Activated T-cell treated with anti-CD3 and anti-CD28 coated beads, Interleukin-2, amount 50 U/mL, for 4 hours (primary cell): ENCODE results near the gene RAB6D. TPM values are rescaled to one million over a fixed set of nuclear protein-coding genes. Genes with fewer than 3 reads are reported as not detected.
"Not testable (repeated sequence)": the region's sequence is repeated elsewhere in the genome, so short reads cannot be mapped to it uniquely, and the experiment has no call there.

Experiments used
- ATAC-seq, 2 donors: fragments of 200-7000 bp; cut with Tn5 transposase; one replicate each; pipeline ENCODE4 v1.10.0; 2021
- DNase-seq: peaks from one replicate; pipeline ENCODE4 v3.0.0-alpha.2; 2020
- H3K27me3 Mint-ChIP-seq: one replicate; pipeline ENCODE4 v1.8.0; 2021; ENCODE audit warnings: low read depth, mixed read lengths
- H3K36me3 Mint-ChIP-seq: one replicate; pipeline ENCODE4 v1.8.0; 2022; ENCODE audit warnings: mixed read lengths; ENCODE audit not compliant: insufficient read depth
- H3K4me1 Mint-ChIP-seq: one replicate; pipeline ENCODE4 v1.8.0; 2021; ENCODE audit warnings: low read depth, mixed read lengths
- H3K4me3 Mint-ChIP-seq: one replicate; pipeline ENCODE4 v1.8.0; 2021; ENCODE audit warnings: mild to moderate bottlenecking, moderate library complexity, mixed read lengths
- H3K9me3 Mint-ChIP-seq: one replicate; pipeline ENCODE4 v1.8.0; 2021; ENCODE audit warnings: mixed read lengths
- total RNA-seq, 3 donors: library from RNA; stranded (reverse); gene quantifications; one replicate each; pipeline ENCODE4 v1.2.1, GENCODE V29; 2021

Gene RAB6D
- under 1 TPM in 1 of 3 donors, not detected in 2; 0.05 TPM for total RNA-seq

GRCh38 chr2:131363703-131364186, at the start of gene RAB6D:
Gene RAB6D (minus strand): TSS chr2:131364168. CDS start chr2:131363720, 448 bp downstream.
- not testable (repeated sequence) for H3K9me3 Mint-ChIP-seq, H3K4me1 Mint-ChIP-seq, H3K36me3 Mint-ChIP-seq, DNase-seq
- Mint-ChIP-seq H3K27me3 (peaks cover 39% of the 10 kb centered on the region), H3K4me3 (peak within 1 kb of the TSS; percentile 35)
- peak; percentile 41 to 60 for ATAC-seq

DNA sequence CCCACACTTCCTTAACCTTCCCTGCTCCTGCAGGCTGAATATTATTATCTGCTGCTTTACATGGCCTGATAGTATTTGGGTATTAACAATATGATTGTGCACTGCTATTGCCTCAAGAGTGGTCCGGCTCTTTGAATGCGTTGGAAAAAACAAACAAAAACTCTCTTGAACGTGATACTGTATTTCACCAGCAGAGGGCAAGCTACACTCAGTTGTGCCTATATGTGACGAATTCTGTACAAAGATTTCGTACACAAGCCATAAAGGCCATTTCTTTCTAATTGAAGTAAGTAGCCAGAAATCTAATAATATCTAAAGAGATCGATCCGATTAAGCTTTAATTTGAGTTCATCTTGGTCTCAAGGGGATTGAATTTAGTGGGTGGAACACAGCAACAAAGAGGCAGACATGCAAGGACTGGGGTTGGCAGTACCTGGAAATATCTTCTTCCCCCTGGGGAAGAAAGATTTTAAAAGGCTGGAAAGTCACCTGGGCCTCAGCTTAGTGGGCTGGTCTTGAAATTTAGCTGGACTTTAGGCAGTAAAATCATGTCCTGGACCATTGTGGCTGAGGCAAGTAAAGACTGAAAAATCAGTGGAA, 49.3 kb upstream of the RAB6D start:
- ATAC-seq: no peak
- no peaks in the 10 kb centered on the region for H3K9me3 Mint-ChIP-seq
- no peak overlapping the region for H3K4me3 Mint-ChIP-seq
- H3K36me3 Mint-ChIP-seq: no peaks in the 10 kb centered on the region
- H3K27me3 Mint-ChIP-seq: peaks cover 34% of the 10 kb centered on the region
- no peak for DNase-seq
- no peaks in the 10 kb centered on the region for H3K4me1 Mint-ChIP-seq

DNA sequence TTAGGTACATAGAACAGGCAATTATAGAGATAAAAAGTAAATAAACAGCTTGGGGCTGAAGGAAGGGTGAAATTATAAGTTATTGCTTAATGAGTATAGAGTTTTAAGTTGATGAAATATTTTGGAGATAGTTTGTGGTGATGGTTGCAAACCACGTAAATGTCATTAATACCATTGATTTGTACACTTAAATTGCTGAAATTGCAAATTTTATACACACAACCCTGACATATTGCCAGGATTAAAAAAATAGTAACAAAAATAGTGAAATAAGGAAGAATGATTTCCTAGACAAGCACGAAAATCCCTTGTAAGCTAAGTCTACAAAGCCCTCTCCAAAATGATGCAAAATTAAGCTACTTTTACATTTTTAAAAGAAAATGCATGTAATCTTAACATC, 46.2 kb upstream of the RAB6D start:
- Mint-ChIP-seq H3K27me3 (peaks cover 38% of the 10 kb centered on the region), H3K36me3 (no peaks in the 10 kb centered on the region), H3K4me3 (no peak overlapping the region), H3K4me1 (no peaks in the 10 kb centered on the region), H3K9me3 (no peaks in the 10 kb centered on the region)
- ATAC-seq: no peak
- no peak for DNase-seq

DNA sequence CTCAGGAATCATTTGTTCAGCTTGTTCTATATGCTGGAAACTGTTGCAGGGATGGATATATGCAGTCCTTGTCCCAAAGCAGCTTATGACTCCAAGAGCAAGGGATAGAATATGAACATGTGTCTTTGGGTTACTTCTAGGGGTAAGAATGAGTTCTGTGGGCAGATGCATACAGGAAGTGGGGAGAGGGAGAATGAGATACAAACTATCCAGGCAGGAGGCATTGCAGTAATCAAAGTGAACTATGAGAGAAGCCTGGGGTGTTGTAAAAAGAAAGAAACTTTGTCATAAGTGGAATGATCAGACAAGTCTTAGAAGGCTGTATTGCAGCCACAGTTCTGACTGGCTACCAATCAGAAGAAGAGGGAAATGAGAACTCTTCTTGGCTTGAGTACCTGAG, 44.8 kb upstream of the RAB6D start:
- Mint-ChIP-seq H3K27me3 (peaks cover 46% of the 10 kb centered on the region), H3K36me3 (no peaks in the 10 kb centered on the region), H3K9me3 (no peaks in the 10 kb centered on the region), H3K4me1 (no peaks in the 10 kb centered on the region), H3K4me3 (no peak overlapping the region)
- ATAC-seq (no peak), DNase-seq (no peak)

GRCh38 chr2:131408207-131408606, 44.2 kb upstream of the RAB6D start:
- no peak overlapping the region for H3K4me3 Mint-ChIP-seq

DNA sequence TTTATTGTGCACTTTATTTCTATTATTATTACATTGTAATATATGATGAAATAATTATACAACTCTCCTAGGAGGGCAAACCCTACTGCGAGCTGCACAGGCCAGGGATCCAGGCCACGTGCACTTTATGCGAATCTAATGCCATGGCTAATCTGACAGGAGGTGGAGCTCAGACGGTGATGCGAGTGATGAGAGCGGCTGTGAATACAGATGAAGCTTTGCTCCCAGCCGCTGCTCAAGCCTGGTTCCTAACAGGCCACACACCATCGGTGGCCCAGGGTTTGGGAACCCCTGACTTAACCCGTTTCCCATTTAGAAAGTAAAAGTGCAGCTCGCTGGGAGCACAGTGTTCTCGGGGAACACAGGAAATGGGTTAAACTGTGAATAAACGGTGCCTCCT, 40.8 kb upstream of the RAB6D start:
- H3K9me3 Mint-ChIP-seq: no peaks in the 10 kb centered on the region
- DNase-seq (no peak), ATAC-seq (no peak)
- H3K27me3 Mint-ChIP-seq: peaks cover 57% of the 10 kb centered on the region
- H3K4me1 Mint-ChIP-seq: no peaks in the 10 kb centered on the region
- H3K36me3 Mint-ChIP-seq: no peaks in the 10 kb centered on the region
- H3K4me3 Mint-ChIP-seq: no peak overlapping the region

More at GRCh38 chr2:131408207-131408606, 44.2 kb upstream of the RAB6D start:
- ATAC-seq (no peak), DNase-seq (no peak)
- Mint-ChIP-seq H3K9me3 (no peaks in the 10 kb centered on the region), H3K36me3 (no peaks in the 10 kb centered on the region), H3K4me1 (no peaks in the 10 kb centered on the region), H3K27me3 (peaks cover 47% of the 10 kb centered on the region)

DNA sequence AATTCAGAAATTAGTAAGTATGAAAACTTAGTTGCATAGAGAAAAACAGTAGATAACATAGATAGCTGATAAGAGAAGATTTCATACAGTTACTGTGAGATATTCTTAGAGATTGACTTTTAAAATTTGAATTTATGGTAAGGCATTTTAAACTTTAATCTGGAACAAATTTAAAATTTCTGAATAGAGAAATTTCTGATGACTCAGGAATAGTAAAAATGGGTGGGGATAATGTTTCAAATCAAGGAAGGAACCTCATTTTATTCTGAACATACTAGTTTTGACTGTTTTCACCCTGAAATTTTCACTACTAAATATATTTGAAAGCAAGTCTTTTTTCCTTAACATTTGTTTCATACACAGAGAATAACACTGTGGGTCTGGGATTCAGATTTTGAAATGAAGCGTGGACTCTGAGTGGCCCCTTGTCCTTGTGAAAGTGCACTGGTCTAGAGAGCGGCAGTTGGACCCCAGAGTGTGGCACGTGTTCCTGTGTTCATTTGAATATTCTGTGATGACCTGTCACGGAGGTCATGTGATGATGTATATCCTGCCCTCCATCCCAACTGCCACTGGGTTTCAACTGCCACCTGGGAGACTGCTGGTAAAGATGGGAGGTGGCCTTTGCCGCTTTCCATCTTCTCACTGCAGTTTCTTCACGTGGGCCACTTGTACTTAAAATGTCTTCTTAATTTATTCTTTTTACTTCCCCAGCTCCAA, 38.5 kb upstream of the RAB6D start:
- no peaks in the 10 kb centered on the region for H3K36me3 Mint-ChIP-seq
- no peak for ATAC-seq
- DNase-seq: no peak
- no peaks in the 10 kb centered on the region for H3K4me1 Mint-ChIP-seq
- no peak overlapping the region for H3K4me3 Mint-ChIP-seq
- H3K27me3 Mint-ChIP-seq: peaks cover 40% of the 10 kb centered on the region
- no peaks in the 10 kb centered on the region for H3K9me3 Mint-ChIP-seq

- H3K36me3 Mint-ChIP-seq: no peaks in the 10 kb centered on the region
- H3K4me1 Mint-ChIP-seq: no peaks in the 10 kb centered on the region
- H3K27me3 Mint-ChIP-seq: peaks cover 41% of the 10 kb centered on the region
- H3K9me3 Mint-ChIP-seq: no peaks in the 10 kb centered on the region
- ATAC-seq: no peak
- no peak overlapping the region for H3K4me3 Mint-ChIP-seq
- DNase-seq: no peak
These were observed 36.9 kb upstream of the RAB6D start for GRCh38 chr2:131400849-131401248.

DNA sequence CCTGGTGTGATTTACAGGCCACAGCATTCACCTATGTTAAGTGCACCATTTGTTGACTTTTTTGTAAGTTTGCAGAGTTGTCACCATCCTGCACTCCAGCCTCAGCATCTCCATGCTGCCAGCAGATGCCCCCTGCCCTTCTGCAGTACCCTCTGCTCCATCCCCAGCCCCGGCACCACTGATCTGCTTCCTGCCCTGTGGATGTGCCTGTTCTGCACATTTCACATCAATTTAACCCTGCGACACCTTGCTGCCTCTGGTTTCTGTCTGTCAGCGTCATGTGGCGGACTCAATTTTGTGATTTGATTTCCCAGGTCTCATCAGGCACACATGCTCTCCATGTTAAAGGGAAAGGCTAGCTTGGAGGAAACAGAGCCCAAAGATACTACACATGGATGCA, 36.5 kb upstream of the RAB6D start:
- H3K27me3 Mint-ChIP-seq: peaks cover 39% of the 10 kb centered on the region
- not testable (repeated sequence) for H3K4me1 Mint-ChIP-seq, H3K9me3 Mint-ChIP-seq, DNase-seq, H3K36me3 Mint-ChIP-seq, ATAC-seq, H3K4me3 Mint-ChIP-seq

DNA sequence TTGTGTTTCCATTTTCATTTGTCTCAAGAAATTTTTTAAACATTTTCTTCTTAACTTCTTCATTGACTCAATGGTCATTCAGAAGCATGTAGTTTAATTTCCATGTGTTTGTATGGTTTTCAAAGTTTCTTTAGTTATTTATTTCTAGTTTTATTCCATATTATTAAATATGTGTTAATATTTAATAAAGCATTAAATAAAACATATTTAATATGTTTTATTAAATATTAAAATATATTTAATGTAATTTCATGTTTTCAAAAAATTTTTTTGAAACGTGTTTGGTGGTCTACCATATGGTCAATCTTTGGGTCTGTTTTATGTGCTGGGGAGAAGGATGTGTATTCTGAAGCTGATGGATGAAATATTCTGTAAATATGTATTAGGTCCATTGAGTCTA, 32.2 kb upstream of the RAB6D start:
- H3K27me3 Mint-ChIP-seq: peaks cover 24% of the 10 kb centered on the region
- not testable (repeated sequence) for H3K9me3 Mint-ChIP-seq, H3K36me3 Mint-ChIP-seq, DNase-seq, H3K4me1 Mint-ChIP-seq, ATAC-seq, H3K4me3 Mint-ChIP-seq

GRCh38 chr2:131395024-131395645, 31.2 kb upstream of the RAB6D start:
- H3K27me3 Mint-ChIP-seq: peaks cover 15% of the 10 kb centered on the region
- ATAC-seq, H3K36me3 Mint-ChIP-seq, H3K4me3 Mint-ChIP-seq, H3K9me3 Mint-ChIP-seq, H3K4me1 Mint-ChIP-seq, DNase-seq: not testable (repeated sequence)

DNA sequence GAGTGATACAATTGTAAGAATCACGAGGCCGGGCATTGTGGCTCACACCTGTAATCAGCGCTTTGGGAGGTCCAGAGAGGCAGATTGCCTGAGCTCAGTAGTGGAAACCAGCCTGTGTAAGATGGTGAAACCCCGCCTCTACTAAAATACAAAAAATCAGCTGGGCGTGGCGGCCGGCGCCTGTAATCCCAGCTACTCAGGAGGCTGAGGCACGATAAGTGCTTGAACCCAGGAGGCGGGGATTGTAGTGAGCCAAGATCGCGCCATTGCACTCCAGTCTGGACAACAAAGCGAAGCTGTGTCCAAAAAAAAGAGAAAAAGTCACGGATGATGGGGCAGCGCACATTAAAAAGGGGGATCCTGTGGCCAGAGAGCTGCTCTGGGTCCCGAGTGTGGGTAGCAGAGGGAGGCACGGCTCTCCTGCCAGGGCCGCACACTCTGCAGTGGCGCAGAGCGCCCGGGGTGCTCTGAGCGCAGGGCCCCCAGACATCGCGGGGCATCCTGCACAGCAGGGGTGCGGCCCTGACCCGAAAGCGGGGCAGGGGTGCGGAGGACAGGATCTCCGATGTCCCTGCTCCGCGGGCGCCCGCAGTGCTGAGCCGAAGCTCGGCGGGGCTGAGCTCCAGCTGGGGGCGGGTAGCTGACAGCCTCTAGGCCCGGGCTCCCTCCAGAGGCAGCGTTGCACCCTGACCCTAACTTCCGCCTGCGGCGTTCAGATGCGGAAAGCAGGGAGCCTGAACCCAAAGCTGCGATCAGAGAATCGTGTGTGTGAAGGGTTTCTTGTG, 30.4 kb upstream of the RAB6D start:
- H3K4me1 Mint-ChIP-seq: no peaks in the 10 kb centered on the region
- H3K4me3 Mint-ChIP-seq: no peak overlapping the region
- peak; percentile 41 to 47 for ATAC-seq
- no peaks in the 10 kb centered on the region for H3K36me3 Mint-ChIP-seq
- no peaks in the 10 kb centered on the region for H3K9me3 Mint-ChIP-seq
- H3K27me3 Mint-ChIP-seq: peaks cover 13% of the 10 kb centered on the region
- no peak for DNase-seq

DNA sequence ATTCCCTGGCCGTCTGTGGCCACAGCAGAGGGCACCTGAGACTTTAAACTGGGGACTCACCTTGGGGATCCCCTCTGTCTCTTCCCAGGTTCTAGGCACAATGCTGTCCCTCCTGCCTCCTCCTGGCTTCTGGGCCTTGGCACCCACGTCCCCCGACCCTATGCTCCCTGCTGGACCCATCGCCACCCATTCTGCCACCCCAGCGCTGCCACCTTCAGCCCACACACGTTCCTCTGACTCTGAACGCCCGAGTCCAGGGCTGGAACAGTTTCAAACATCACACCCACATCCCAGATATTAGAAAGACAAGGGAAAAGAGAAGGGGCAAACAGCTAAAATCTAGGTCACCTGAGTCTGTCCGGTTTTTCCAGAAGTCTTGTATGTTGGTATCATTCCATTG, 28.0 kb upstream of the RAB6D start:
- not testable (repeated sequence) for ATAC-seq, H3K9me3 Mint-ChIP-seq, DNase-seq, H3K4me3 Mint-ChIP-seq, H3K4me1 Mint-ChIP-seq, H3K36me3 Mint-ChIP-seq
- peaks cover 18% of the 10 kb centered on the region for H3K27me3 Mint-ChIP-seq

DNA sequence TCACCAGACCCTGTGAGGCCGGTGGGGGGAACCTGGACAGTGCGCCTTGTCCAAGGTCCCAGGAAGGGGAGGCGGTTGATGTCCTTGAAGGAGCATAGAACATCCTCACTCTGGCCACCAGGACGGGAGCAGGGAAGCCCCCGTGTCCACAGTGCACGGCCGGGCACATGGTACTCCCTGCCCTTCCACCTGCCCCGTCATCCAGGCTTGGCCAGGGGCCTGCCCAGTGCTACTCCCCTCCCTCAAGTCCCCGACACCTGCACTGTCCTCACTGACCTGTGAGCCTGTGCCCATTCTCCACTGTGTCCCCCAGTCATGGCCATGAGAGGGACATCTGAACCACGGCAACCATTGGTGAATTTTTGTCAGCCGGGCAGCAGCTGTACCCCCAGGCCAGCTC, 27.5 kb upstream of the RAB6D start:
- not testable (repeated sequence) for H3K9me3 Mint-ChIP-seq

More for the DNA sequence above, 27.5 kb upstream of the RAB6D start:
- not testable (repeated sequence) for ATAC-seq, H3K4me3 Mint-ChIP-seq, H3K4me1 Mint-ChIP-seq, DNase-seq, H3K36me3 Mint-ChIP-seq
- H3K27me3 Mint-ChIP-seq: peaks cover 17% of the 10 kb centered on the region
